K562 (cell line): Measurements from ENCODE around the gene ATP8B4. TPM values are rescaled to one million over a fixed set of nuclear protein-coding genes. Genes with fewer than 3 reads are reported as not detected.

Experiments used
- ATAC-seq: fragments of 200-7000 bp; cut with Tn5 transposase; 3 replicates; pipeline ENCODE4 v1.9.1; 2020; ENCODE audit warnings: moderate library complexity
- BruUV-seq: library from RNA; stranded (reverse); fragments of 400-500 nt; replicated peaks from 2 replicates; lab custom pipeline; 2021; lab: Mats Ljungman, UMichigan
- CTCF ChIA-PET: fragments of 300-600 bp; formaldehyde crosslinking; extraction: SDS; loops from one replicate; lab custom pipeline; 2021; ENCODE audit warnings: low intra/inter-chr PET ratio; lab: Yijun Ruan, JAX
- POLR2A ChIA-PET: fragments of 300-600, 350-650 bp; sonication (Branson Sonifier 250); formaldehyde crosslinking; extraction: SDS; loops from one replicate; lab custom pipeline; 2021; ENCODE audit warnings: antibody characterized with exemption, inconsistent platforms; lab: Yijun Ruan, JAX
- DNase-seq, 4 experiments: peaks; one replicate each; pipeline versions ENCODE4 v3.0.0 to v3.0.0-alpha.2; 2011 to 2018; ENCODE audit warnings: low spot score in 3 of 4, mixed read lengths in 3 of 4; ENCODE audit errors: extremely low read depth in 1 of 4
- FAIRE-seq: peaks from 2 replicates; lab custom pipeline; 2011; peaks lifted over from hg19 to GRCh38; lab: Jason Lieb, UNC
- H2AFZ ChIP-seq: 2 replicates; pipeline ENCODE4 v1.6.0; 2011; ENCODE audit warnings: low read depth, low read length, control low read depth, inconsistent platforms
- H3K27ac ChIP-seq: fragments of 200-600 bp; 3 replicates; pipeline ENCODE4 v1.8.0; 2011; ENCODE audit warnings: low read depth, mild to moderate bottlenecking, control low read depth, inconsistent platforms, low read length, moderate library complexity, mixed read lengths; ENCODE audit errors: extremely low read depth
- H3K27me3 ChIP-seq, 2 experiments: fragments of 300-600 bp in 1 of 2; 2 replicates in 1 of 2; 3 replicates in 1 of 2; pipeline versions ENCODE4 v1.6.0 to v1.8.0; 2011; ENCODE audit warnings: inconsistent platforms in 2 of 2, low read length in 2 of 2, mild to moderate bottlenecking in 1 of 2, mixed read lengths in 1 of 2, moderate library complexity in 1 of 2; ENCODE audit not compliant: control insufficient read depth in 2 of 2, insufficient read depth in 2 of 2
- H3K36me3 ChIP-seq: fragments of 300-600 bp; 3 replicates; pipeline ENCODE4 v1.8.0; 2011; ENCODE audit warnings: mild to moderate bottlenecking, low read length, inconsistent platforms; ENCODE audit not compliant: control insufficient read depth, insufficient read depth
- H3K4me1 ChIP-seq, 2 experiments: fragments of 200-600 bp in 1 of 2; replicated peaks in 1 of 2; 2 replicates in 1 of 2; 3 replicates in 1 of 2; pipeline versions ENCODE4 v1.5.1 to v1.8.0; 2011; ENCODE audit warnings: inconsistent platforms in 2 of 2, low read length in 2 of 2, mild to moderate bottlenecking in 1 of 2, mixed read lengths in 1 of 2, moderate library complexity in 1 of 2; ENCODE audit not compliant: control insufficient read depth in 2 of 2, insufficient read depth in 2 of 2
- H3K4me2 ChIP-seq: 2 replicates; pipeline ENCODE4 v1.6.1; 2011; ENCODE audit warnings: low read length, control low read depth, inconsistent platforms, mixed read lengths; ENCODE audit not compliant: insufficient read depth
- H3K4me3 ChIP-seq: fragments of 200-600 bp; sonication (generic), shearing (Covaris generic); 2 replicates; pipeline ENCODE4 v1.5.1; 2016; ENCODE audit warnings: control low read depth, inconsistent platforms
- H3K79me2 ChIP-seq: fragments of 200-600 bp; 3 replicates; pipeline ENCODE4 v1.8.0; 2011; ENCODE audit warnings: low read length, inconsistent platforms; ENCODE audit not compliant: control insufficient read depth, insufficient read depth
- H3K9ac ChIP-seq, 2 experiments: 2 replicates each; pipeline versions ENCODE4 v1.6.0 to v1.6.1; 2011; ENCODE audit warnings: low read depth in 2 of 2, low read length in 2 of 2, control low read depth in 1 of 2, inconsistent platforms in 1 of 2, mild to moderate bottlenecking in 1 of 2, mixed read lengths in 1 of 2; ENCODE audit not compliant: insufficient read depth in 1 of 2
- H3K9me1 ChIP-seq: one replicate; pipeline ENCODE4 v1.6.0; 2011; ENCODE audit warnings: inconsistent platforms, mild to moderate bottlenecking, low read length, moderate library complexity; ENCODE audit not compliant: control insufficient read depth, insufficient read depth
- H3K9me3 ChIP-seq: replicated peaks from 2 replicates; pipeline ENCODE4 v1.5.1; 2011; ENCODE audit warnings: low read depth, low read length, inconsistent platforms; ENCODE audit not compliant: control insufficient read depth, insufficient read depth
- H4K20me1 ChIP-seq: replicated peaks from 2 replicates; pipeline ENCODE4 v1.6.1; 2011; ENCODE audit warnings: low read length, inconsistent platforms, mixed read lengths; ENCODE audit not compliant: control insufficient read depth, insufficient read depth
- AFF4 ChIP-seq: sonication (generic); formaldehyde crosslinking; IDR thresholded peaks from 2 replicates; pipeline ENCODE4 v1.8.0; 2023; ENCODE audit warnings: mild to moderate bottlenecking, missing genetic modification reagents
- ARID1B ChIP-seq: fragments of 450-650 bp; IDR thresholded peaks from 2 replicates; pipeline ENCODE4 v1.6.1; 2016; ENCODE audit warnings: antibody characterized with exemption, mild to moderate bottlenecking, inconsistent platforms
- BDP1 ChIP-seq: IDR thresholded peaks from 3 replicates; pipeline ENCODE4 v1.6.1; 2011; ENCODE audit not compliant: insufficient read length, insufficient read depth
- CCNT2 ChIP-seq: IDR thresholded peaks from 2 replicates; pipeline ENCODE4 v1.6.1; 2011; ENCODE audit warnings: borderline replicate concordance, low read depth, mild to moderate bottlenecking, moderate library complexity, mixed read lengths, low read length; ENCODE audit not compliant: insufficient read length; ENCODE audit errors: extremely low read depth
- MXD1 ChIP-seq: fragments of 250-450 bp; sonication (Bioruptor Pico); IDR thresholded peaks from 2 replicates; pipeline ENCODE4 v1.8.0; 2021; ENCODE audit warnings: borderline replicate concordance, mild to moderate bottlenecking, moderate library complexity; ENCODE audit not compliant: poor library complexity, severe bottlenecking
- NFIX ChIP-seq: fragments of 250-450 bp; sonication (Bioruptor Pico); IDR thresholded peaks from 2 replicates; pipeline ENCODE4 v1.4.0; 2020; ENCODE audit warnings: low read depth, mild to moderate bottlenecking, moderate library complexity
- POLR2A ChIP-seq: fragments of 450-650 bp; conservative IDR thresholded peaks from 2 replicates; pipeline ENCODE4 v1.6.1; 2016
- RBBP5 ChIP-seq: fragments of 200-600 bp; sonication (generic); IDR thresholded peaks from 2 replicates; pipeline ENCODE4 v1.6.1; 2012; ENCODE audit warnings: borderline replicate concordance, mild to moderate bottlenecking, low read length, control low read depth, inconsistent platforms; ENCODE audit not compliant: insufficient read depth, poor library complexity, severe bottlenecking
- SAFB2 ChIP-seq: fragments of 200-400 bp; formaldehyde crosslinking; IDR thresholded peaks from 2 replicates; pipeline ENCODE4 v1.6.1; 2018; ENCODE audit warnings: borderline replicate concordance, low read length, low read depth, moderate library complexity; ENCODE audit not compliant: severe bottlenecking
- TCFL5 ChIP-seq: fragments of 250-450 bp; sonication (Bioruptor Pico); conservative IDR thresholded peaks from 2 replicates; pipeline ENCODE4 v1.6.1; 2021; ENCODE audit warnings: mild to moderate bottlenecking, moderate library complexity, matching md5 sums
- TRIM24 ChIP-seq, 2 experiments: fragments of 450-650 bp; IDR thresholded peaks; 2 replicates each; pipeline ENCODE4 v1.6.1; 2016
- ZBTB1 ChIP-seq: sonication (generic); formaldehyde crosslinking; IDR thresholded peaks from 2 replicates; pipeline ENCODE4 v1.8.1; 2023; ENCODE audit warnings: missing genetic modification reagents, low read depth, mild to moderate bottlenecking, borderline replicate concordance
- ZMIZ1 ChIP-seq, 2 experiments: fragments of 150-350 bp in 1 of 2; IDR thresholded peaks; 2 replicates each; pipeline ENCODE4 v1.6.1; 2012 to 2016; ENCODE audit warnings: low read depth in 2 of 2, low read length in 2 of 2, mild to moderate bottlenecking in 1 of 2, moderate library complexity in 1 of 2
- ZNF76 ChIP-seq: fragments of 250-450 bp; sonication (Bioruptor Pico); IDR thresholded peaks from 2 replicates; pipeline ENCODE4 v1.4.0; 2020; ENCODE audit warnings: mild to moderate bottlenecking, moderate library complexity, borderline replicate concordance
- WGBS: fragments of 100-300 bp; shearing (Covaris generic); methylation state at CpG from one replicate; pipeline ENCODE4 v1.1.6; 2016; ENCODE audit warnings: low coverage, mixed read lengths; ENCODE audit not compliant: insufficient coverage; ENCODE audit errors: missing lambda C conversion rate; 5-methylcytosine and 5-hydroxymethylcytosine counted together
- in situ Hi-C: fragments of 300-500 bp; cut with MboI; formaldehyde crosslinking; loops from 4 replicates; pipeline ENCODE4 v1.15.0; 2018; ENCODE audit warnings: inconsistent platforms, mixed read lengths
- intact Hi-C: fragments of 100-400 bp; cut with micrococcal nuclease; formaldehyde crosslinking; loops from 2 replicates; pipeline ENCODE4 v1.14.2; 2022
- polyA plus RNA-seq, 8 experiments: library from polyadenylated mRNA; depleted of rRNA in 4 of 8; stranded (reverse) in 5 of 8; unstranded in 3 of 8; fragments of >200 nt; fragmentation: Nextera tagmentation in 2 of 8; fragmentation: Illumina TruSeq in 1 of 8; extraction: Ambion mirVana in 2 of 8; extraction: Trizol in 1 of 8; gene quantifications; 2 replicates each; pipeline versions ENCODE4 v1.2.1 to v1.2.3, GENCODE V29; 2011 to 2014; ENCODE audit warnings: inconsistent platforms in 1 of 8, missing spikeins in 1 of 8
- total RNA-seq, 7 experiments: library from RNA; depleted of rRNA in 6 of 7; stranded (reverse); fragments of >200 nt in 6 of 7; fragmentation: Illumina TruSeq in 2 of 7; extraction: Trizol in 2 of 7; gene quantifications; 2 replicates each; pipeline versions ENCODE4 v1.2.1 to v1.2.3, GENCODE V29; 2011 to 2021; ENCODE audit warnings: low replicate concordance in 1 of 7

ATP8B4 gene
- total and polyA plus RNA-seq, 9 of the 15 experiments (the other 6 are each of a cell fraction or from before 2014, with no cell fraction given): 0.14 to 2.5 (median 0.44) TPM

- no peak overlapping the region for H3K9ac ChIP-seq
- no peak for DNase-seq
- H3K9me1 ChIP-seq: no peaks in the 10 kb centered on the region
- no peaks in the 10 kb centered on the region for H3K36me3 ChIP-seq
- ChIA-PET POLR2A (no interaction called here), CTCF (no interaction called here)
- FAIRE-seq: no peak
- no peak overlapping the region for H3K27ac ChIP-seq
- no peaks in the 10 kb centered on the region for H3K27me3 ChIP-seq
- intact Hi-C loops (no loop called here), in situ Hi-C loops (no loop called here)
- no peaks in the 10 kb centered on the region for H3K9me3 ChIP-seq
- ATAC-seq: no peak
- WGBS: 7% methylated on average over 2 of the region's 2 CpGs
- no peak overlapping the region for H3K4me2 ChIP-seq
- BruUV-seq: no TSS peak
- H3K4me3 ChIP-seq: no peak overlapping the region
- no peaks in the 10 kb centered on the region for H3K79me2 ChIP-seq
- H4K20me1 ChIP-seq: no peaks in the 10 kb centered on the region
- H3K4me1 ChIP-seq: no peaks in the 10 kb centered on the region; a peak in 1 of 5 replicates
- H2AFZ ChIP-seq: no peak overlapping the region
- TF ChIP-seq BDP1: no peak
- TF ChIP-seq ZBTB1 (CRISPR knock-in tag): no peak
- no peak for TF ChIP-seq ZMIZ1 (IDR thresholded peaks at IDR 0.05; ENCODE audit: low read depth in 2 of 2, low read length in 2 of 2)
- no peak for TF ChIP-seq ZNF76 (CRISPR knock-in tag)
- TF ChIP-seq CCNT2: no peak
- no peak for TF ChIP-seq TRIM24 (IDR thresholded peaks at IDR 0.05)
- TF ChIP-seq AFF4: no peak
- no peak for TF ChIP-seq TCFL5 (CRISPR knock-in tag)
- no peak for TF ChIP-seq ARID1B
- TF ChIP-seq RBBP5: no peak
- TF ChIP-seq SAFB2: no peak
- TF ChIP-seq MXD1: no peak
- TF ChIP-seq POLR2A: no peak
- TF ChIP-seq NFIX: no peak
Measured at GRCh38 chr15:50063226-50063625, 55.8 kb downstream of the ATP8B4 start.
